Omental fat pad (tissue), 4 donors: ENCODE measurements around the gene METTL17. TPM values are rescaled to one million over a fixed set of nuclear protein-coding genes. Genes with fewer than 3 reads are reported as not detected.

Experiments used
- ATAC-seq: fragments of 150-250 bp; one replicate; pipeline ENCODE4 v1.9.1; 2016; ENCODE audit warnings: mild to moderate bottlenecking, moderate library complexity; ENCODE audit not compliant: low FRiP score
- DNase-seq: peaks from one replicate; pipeline ENCODE4 v3.0.0-alpha.2; 2019; ENCODE audit warnings: low spot score
- total RNA-seq, 4 donors: library from RNA; depleted of rRNA; stranded (reverse); fragments of >200 nt; gene quantifications; one replicate each; pipeline ENCODE4 v1.1.0, GENCODE V29; 2016
- TF ChIP-seq, protein P1 (sequence below), 3 donors: fragments of 450-650 bp; IDR thresholded peaks; one replicate each; pipeline ENCODE4 v1.5.1; 2016 to 2017; ENCODE audit warnings: antibody characterized with exemption in 3 of 3, mild to moderate bottlenecking in 3 of 3, moderate library complexity in 2 of 3

Gene METTL17
- total RNA-seq, 4 donors from 2014 or later, result 36.8 to 89.7 (median 51.3) TPM

DNA sequence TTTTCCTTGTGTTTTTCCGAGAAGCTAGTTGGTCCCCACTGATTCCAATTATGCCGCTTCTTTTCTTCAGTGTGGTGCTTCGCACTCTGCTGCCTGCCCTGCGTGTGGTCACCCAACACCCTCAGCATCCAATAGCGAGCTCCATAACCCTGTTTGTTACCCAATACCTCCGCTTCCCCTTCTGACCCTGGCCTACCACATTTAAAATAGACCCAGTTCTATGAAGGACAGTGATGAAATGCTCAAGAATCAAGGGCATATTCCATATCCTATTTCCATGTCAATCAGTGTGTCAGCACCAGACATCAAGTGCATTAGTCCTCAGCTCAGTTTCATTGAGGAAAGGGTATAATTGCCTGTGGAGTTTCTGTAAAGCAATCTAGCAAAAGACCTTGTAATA, 25.5 kb downstream of the METTL17 start:
- TF ChIP-seq, protein P1, sequence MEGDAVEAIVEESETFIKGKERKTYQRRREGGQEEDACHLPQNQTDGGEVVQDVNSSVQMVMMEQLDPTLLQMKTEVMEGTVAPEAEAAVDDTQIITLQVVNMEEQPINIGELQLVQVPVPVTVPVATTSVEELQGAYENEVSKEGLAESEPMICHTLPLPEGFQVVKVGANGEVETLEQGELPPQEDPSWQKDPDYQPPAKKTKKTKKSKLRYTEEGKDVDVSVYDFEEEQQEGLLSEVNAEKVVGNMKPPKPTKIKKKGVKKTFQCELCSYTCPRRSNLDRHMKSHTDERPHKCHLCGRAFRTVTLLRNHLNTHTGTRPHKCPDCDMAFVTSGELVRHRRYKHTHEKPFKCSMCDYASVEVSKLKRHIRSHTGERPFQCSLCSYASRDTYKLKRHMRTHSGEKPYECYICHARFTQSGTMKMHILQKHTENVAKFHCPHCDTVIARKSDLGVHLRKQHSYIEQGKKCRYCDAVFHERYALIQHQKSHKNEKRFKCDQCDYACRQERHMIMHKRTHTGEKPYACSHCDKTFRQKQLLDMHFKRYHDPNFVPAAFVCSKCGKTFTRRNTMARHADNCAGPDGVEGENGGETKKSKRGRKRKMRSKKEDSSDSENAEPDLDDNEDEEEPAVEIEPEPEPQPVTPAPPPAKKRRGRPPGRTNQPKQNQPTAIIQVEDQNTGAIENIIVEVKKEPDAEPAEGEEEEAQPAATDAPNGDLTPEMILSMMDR (IDR thresholded peaks at IDR 0.05), result no peak
- ATAC-seq (no peak), DNase-seq (no peak)

DNA sequence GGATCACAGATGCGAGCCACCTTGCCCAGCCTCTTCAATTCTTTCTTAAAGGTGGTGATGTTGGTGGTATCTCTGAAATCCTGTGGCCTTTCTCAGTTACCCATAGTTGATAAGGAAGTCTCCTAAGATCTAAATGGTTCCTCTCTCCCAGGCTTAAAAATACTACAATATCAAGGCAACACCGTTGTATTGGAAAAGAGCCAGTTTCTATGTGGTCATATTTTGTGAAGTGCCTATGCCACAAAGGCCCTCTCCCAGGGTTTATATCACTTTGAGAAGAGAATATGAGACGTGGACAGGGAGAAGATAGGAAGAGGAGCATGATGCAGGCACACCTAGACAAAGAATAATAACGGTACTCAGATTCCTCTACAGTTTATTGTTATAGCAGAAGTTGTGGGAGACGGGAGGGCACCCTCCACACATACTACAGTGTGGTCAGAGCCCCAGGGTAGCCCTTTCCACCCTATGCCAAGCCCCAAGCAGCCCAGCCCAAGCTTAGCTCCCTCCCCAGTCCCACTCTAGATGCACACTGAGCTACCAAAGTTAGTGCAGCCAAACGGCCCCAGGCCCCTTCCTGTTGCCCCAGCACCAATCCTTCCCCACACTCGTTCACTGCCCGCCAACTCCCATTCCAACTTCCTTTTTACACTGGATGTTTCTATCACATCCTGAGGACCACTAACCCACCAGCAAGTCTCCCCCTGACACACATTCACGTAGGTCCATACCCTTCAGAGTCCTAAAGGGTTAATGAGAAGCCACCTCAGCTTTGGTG, 26.8 kb downstream of the METTL17 start:
- TF ChIP-seq, protein P1 (IDR thresholded peaks at IDR 0.05), result no peak
- DNase-seq, result no peak
- ATAC-seq, result no peak

DNA sequence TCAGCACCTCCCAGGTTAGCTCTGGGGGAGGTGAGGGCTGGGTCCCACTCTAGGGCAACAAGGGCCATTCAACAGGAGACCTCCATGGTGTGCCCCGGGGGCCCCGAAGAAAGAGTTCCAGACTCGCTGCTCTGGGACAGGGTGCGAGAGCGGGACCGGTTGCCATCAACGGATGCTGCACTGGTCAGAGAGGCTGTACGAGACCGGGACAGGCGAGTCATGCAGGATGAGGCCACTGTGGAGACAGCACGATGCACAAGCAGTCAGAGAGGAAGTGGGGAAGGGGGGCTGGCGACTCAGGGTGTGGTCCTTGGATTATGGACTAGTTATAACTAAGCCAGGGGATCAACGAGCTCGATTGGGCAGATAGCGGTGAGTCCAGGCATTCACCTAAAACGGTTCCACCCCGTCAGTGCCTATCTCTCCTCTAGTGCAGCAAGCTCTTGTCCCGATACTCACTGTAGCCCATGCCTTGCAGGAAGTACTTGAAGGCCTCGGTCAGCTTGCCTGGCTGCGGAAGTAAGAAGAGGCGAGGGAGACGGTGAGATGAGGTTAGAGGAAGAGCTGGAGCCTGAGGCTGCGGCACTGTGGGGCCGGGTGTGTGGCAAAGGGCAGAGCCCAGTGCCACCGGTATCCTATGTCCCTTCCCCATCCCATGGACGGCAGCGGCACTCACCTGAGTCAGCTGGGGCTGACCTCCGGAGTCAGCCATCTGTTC, 27.9 kb downstream of the METTL17 start:
- no peak for ATAC-seq
- TF ChIP-seq, protein P1 (IDR thresholded peaks at IDR 0.05), result no peak
- DNase-seq, result no peak

DNA sequence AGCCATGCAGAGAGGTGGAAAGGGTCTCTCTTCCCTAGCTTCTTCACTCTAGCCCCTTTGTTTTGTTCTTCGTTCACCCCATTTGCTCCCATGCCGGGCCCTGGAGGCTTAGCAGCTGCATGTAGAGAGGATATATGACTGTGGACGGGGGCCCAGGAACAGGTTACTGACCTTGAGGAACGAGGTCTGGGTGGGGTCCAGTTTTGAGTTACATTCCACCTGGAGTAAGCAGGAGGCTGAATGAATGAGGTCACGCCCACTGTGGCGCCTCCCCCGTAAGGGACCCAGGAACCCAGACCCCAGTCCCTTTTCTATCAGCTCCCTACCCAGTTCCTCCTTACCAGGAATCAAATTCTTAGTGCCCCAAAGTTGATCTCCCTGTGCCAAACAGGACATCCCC, 28.5 kb downstream of the METTL17 start:
- ATAC-seq (no peak), DNase-seq (no peak)
- TF ChIP-seq, protein P1 (IDR thresholded peaks at IDR 0.05), result no peak

DNA sequence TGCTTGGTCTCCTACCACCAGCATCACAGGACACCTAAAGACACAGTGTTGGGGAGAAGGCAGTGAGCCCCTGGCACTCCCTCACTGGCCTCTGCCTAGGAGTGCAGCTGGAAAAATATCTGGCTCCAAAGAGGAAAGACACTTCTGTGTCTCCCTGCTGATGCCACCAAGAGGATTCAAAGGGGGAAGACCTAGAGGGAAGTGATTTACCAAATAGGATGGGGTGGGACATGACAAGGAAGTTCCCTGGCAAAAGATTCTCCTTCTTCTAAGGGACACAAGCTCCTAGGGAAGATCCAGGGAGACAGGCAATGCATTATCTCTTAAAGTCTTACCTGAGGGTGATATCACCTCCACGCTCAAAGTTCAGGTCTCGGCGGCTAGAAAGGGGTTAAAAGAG, 29.0 kb downstream of the METTL17 start:
- TF ChIP-seq, protein P1 (IDR thresholded peaks at IDR 0.05), result no peak
- DNase-seq (no peak), ATAC-seq (no peak)

DNA sequence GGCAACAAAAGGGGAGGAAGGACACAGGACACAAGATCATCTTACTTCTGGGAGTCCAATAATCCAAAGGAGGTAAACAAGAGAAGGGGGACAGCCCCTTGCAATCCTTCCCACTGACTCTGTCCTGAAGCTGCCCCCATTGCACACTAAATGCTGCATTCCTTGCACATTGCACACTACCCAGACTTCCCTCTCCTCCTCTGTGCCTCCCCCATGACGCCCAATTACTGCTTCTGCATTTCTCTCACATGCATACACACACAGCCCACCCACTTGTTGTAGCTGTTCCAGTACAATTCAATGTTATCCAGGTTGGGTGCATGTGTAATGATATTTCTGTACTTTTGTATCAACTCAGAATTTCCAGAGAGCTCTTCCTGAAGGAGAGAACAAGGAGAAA, 29.6 kb downstream of the METTL17 start:
- DNase-seq, result no peak
- no peak for ATAC-seq
- TF ChIP-seq, protein P1 (IDR thresholded peaks at IDR 0.05), result no peak
